Activated gamma-delta T cell treated with anti-CD3 and anti-CD28 coated beads, Interleukin-2, amount 50 U/mL, for 16 hours (primary cell): ENCODE data around the gene KLHL17.

Experiments used
- DNase-seq: peaks from one replicate; pipeline ENCODE4 v3.0.0-alpha.2; 2020; ENCODE audit warnings: low read depth

The KLHL17 gene

GRCh38 chr1:923131-923990 lies 37.0 kb upstream of the KLHL17 start, which contains the start of gene SAMD11:
Gene SAMD11, plus strand, starts transcription at chr1:923923. Its CDS starts 509 bp downstream, at chr1:924432.
- no peak for DNase-seq

DNA sequence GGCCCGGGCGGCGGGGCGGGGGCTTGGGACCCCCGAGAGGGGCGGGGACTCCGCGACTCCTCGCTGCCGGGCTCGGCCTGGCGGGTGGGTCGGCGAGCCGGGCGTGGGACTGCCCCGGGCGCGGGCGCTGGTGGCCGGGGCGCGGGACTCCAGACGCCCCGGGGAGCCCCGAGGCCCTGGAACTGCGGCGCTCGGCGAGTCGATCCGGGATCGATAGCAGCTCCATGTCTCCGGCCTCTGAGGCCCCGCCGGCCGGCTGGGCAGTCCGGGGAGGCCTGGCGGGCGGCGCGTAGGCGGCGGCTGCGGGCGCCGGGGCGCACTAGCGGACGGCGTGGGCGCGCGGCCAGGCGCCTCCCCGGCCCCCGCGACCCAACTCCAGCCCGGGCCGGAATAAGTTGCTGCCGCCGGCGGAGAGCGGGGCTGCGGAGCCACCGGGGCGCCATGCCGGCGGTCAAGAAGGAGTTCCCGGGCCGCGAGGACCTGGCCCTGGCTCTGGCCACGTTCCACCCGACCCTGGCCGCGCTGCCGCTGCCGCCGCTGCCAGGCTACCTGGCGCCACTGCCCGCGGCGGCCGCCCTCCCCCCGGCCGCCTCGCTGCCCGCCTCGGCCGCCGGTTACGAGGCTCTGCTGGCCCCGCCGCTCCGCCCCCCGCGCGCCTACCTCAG lies 36.3 kb upstream of the KLHL17 start:
- DNase-seq = no peak

DNA sequence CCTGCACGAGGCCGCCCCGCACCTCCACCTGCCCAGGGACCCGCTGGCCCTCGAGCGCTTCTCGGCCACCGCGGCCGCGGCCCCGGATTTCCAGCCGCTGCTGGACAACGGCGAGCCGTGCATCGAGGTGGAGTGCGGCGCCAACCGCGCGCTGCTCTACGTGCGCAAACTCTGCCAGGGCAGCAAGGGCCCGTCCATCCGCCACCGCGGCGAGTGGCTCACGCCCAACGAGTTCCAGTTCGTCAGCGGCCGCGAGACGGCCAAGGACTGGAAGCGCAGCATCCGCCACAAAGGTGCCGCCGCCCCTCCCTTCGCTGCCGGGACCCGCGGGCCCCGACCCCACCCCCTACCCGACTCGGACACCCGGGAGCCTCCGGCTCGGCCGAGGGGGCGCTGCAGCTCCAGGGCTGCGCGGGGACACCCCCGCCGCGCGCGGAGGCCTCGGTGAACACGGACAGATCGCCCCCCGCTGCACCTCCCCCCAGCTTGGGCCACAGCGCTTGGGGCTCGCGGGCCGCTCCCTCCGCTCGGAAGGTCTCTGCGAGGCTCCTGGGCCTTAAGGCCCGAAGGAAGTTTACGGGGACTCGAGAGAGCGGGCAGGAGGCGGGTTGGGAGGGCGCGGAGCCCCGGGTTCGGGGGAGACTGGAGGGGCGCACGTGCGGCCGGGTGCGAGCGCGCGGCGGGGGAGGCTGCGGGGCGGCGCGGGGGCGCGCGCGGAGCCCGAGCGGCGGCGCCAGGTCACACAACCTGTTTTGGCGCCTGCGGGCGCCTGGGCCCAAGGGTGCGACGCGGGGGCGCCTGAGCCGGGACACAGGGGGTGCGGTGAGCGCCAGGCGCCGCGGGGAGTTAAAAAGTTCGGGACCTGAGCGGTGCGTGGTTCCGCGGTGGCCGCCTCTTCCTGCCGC lies 35.5 kb upstream of the KLHL17 start:
- no peak for DNase-seq

DNA sequence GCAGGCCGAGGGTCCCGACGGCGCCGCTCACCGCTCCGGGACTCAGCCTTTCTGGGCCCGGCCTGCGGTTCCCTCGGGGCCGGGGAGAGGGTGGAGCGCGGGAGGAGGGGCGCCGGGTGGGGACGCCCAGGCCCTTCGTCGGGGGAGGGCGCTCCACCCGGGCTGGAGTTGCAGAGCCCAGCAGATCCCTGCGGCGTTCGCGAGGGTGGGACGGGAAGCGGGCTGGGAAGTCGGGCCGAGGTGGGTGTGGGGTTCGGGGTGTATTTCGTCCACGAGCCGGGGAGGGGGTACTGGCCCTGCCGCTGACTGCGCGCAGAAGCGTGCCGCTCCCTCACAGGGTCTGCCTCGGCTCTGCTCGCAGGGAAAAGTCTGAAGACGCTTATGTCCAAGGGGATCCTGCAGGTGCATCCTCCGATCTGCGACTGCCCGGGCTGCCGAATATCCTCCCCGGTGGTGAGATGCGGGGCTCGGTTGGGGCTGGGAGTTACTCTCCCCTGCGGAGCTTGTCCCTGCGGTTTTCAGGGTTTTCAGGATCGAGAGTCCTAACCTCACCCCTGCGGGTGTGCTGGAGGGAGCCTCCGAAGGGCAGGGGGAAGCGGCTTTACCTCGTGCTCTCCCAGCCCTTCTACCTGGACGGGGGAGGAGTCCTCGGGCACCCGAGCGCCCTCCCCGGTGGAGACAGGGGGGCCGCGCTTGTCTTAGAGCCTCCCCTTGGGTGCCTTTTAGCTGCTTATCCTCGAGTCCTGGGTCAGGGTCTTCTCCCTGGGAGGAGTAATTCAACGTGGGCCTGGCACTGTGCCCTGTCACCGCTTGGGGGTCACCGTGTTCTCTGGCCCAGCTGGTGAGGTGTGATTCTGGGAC lies 34.6 kb upstream of the KLHL17 start:
- no peak for DNase-seq

DNA sequence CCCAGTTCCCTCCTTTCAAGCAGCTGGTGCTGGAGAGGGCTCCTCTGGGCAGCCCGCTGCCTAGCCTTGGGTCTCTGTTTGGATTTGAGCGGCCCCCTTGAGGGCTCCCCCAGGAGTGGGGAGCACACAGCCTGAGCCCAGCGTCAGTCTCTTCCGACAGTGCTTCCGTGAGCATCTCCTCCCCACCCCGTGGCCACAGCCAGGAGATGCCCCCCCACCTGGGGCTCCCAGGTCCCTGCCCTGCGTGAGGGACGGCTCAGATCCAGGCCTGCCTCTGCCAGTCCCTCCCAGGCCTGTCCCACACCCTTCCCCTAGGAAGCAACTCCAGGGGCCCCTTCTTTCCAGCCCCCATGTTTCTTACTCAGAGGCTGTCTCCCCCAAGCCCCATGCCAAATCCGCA lies 33.1 kb upstream of the KLHL17 start:
- DNase-seq = no peak

GRCh38 chr1:927748-928147 lies 32.6 kb upstream of the KLHL17 start:
- DNase-seq = no peak

GRCh38 chr1:928825-929661 lies 31.3 kb upstream of the KLHL17 start:
- no peak for DNase-seq

DNA sequence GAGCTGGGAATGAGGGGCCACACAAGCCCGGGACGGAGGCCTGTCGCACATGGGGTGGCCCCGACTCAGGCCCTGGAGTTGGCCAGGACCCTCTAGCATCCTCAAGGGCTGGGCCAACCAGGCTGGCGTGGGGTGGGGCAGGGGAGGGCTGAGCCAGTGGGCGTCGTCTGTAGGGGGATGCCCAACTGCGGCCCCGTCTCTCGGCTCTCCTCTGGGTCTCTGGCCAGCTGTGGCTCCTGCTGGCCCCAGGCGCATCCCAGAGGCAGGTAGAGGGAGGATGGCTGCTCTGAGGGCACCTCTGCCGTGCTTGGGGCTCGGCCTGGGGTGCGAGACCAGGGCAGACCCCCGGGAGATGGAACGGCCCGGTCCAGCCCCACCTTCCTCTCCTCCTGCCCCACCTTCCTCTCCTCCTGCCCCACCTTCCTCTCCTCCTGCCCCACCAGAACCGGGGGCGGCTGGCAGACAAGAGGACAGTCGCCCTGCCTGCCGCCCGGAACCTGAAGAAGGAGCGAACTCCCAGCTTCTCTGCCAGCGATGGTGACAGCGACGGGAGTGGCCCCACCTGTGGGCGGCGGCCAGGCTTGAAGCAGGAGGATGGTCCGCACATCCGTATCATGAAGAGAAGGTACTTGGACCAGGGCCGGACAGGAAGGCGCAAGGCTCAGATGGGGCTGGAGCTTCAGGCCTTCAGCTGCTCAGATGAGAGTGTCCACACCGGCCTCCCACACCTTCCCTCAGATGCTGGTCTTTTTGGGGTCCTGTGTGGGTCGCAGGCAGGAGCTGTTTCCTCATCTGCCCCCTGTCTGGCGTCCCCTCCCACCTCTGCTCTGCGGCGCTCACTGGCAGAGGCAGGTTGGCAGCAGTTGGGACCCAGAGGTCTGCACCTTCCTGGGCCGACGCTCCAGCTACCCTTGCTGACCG lies 30.4 kb upstream of the KLHL17 start:
- DNase-seq = no peak

DNA sequence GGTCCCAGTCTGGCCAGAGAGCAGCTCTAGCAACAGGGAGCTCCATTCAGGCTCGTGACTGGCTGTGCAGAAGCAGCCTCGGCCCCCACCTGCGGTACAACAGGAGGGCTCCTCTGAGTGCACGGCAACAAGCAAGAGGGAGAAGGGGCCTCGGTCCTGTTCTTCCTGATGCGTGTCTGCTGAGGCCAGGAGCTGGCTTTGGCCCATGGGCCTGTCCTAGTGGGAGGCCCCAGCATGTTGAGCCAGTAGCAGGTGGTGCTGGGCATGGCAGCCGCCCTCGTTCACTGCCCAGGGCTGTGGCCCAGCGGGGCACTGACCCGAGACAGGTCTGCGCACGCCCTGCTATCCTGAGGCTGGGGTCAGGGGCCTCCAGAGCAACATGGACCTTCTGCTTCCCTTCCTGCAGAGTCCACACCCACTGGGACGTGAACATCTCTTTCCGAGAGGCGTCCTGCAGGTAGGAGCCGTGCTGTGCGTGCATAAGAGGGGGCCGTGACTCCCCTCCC lies 29.7 kb upstream of the KLHL17 start:
- DNase-seq = no peak

DNA sequence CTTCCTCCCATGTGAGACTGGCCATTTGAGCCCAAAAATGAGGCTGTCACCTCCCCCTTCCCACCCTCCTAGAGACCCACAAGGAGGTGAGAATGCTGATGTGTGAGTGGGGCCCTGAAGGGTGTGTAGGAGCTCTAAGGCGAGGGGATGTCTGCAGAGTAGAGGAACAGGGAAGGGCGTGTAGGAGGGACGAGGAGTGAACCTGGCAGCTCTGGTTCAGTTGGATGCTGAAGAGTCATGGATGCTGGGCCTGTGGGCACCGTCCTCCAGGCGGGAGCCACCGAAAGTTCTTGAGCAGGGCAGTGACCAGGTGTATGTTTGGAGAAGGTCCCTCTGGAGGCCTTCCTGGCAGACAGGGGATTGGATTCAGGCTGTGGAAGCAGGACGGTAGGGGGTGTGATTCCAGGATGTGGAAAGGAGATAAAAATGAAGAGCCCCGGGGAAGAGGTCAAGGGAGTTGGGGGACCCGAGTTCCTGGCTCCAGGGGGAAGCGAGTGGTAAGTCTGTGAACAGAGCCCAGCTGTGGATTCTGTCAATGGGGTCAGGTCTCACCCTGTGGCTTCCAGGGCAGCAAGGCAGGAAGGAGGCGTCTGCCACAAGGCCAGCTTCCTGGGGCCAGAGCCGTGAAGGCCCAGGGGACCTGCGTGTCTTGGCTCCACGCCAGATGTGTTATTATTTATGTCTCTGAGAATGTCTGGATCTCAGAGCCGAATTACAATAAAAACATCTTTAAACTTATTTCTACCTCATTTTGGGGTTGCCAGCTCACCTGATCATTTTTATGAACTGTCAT lies 28.8 kb upstream of the KLHL17 start:
- no peak for DNase-seq

GRCh38 chr1:932173-932510 lies 28.2 kb upstream of the KLHL17 start:
- DNase-seq = no peak

DNA sequence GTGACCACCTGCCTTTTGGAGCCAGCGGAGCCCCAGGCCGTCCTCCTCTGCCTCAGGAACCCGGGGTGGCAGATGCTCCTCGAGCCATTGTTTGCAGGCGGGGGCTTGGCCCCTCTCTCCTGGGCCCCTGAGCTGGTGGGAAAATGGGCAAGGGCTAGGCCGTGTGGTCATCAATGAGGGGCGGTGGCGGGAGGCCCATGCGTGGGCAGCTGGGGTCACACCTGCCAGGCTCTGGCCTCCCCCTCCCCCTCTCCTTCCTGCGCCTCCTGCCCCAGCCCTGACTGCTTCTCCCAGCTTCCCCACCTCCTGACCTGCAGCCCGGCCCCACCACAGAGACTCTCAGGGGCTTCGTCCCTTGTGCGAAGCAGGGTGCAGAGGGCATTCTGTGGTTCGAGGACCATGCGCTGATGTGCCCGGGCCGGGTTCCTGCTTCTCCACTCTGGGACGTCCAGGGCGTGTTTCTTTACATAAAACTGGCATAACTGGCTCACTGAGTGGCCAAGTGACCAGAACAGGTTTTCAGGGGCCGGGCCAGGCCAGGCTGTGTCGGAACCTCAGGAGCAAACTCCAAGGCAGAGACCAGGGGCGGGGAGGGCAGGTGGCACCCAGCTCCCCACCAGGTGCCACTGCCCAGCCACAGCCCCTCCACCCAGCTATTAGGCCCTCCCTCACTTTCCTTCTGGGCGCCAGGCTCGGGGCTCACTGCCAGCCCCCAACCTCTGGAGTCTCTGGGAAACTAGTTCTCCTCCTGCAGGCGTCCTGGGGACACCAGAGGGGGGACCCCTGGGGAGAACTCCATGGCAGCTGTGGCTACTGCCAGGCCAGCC lies 27.4 kb upstream of the KLHL17 start:
- DNase-seq = no peak

DNA sequence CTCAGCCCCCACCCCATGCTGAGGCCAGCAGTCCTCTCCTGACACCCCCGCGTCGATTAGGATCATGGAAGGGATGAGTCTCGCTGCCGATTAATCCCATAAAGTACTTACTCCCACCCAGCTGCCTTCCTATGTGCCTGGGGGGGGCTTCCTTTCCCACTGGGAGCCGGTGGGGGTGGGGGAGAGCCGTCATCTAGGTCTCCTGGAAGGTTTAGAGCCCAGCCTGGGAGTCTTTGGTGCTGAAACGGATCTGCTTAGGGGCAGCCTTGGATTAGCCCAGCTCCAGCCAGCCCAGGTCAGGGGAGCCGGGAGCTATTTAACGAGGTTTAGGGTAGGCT lies 26.8 kb upstream of the KLHL17 start:
- DNase-seq = no peak

GRCh38 chr1:934991-935750 lies 25.2 kb upstream of the KLHL17 start:
- DNase-seq = no peak

DNA sequence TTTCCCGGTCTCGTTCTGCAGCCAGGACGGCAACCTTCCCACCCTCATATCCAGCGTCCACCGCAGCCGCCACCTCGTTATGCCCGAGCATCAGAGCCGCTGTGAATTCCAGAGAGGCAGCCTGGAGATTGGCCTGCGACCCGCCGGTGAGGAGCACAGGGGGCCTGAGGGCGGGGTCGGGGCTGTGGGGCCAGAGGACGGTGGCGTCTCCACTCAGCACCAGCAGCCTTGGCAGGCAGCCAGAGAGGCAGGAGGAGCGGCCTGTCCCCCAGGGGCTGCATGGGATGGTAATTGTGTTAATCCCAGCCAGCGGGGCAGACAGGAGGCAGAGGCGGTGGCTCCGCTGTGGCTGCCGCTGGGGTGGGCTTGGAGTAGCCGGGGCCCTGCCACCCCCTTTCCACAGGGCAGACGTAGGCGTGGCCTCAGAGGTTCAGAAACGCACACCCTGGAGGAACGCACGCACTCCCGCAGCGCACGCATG lies 24.6 kb upstream of the KLHL17 start:
- no peak for DNase-seq

DNA sequence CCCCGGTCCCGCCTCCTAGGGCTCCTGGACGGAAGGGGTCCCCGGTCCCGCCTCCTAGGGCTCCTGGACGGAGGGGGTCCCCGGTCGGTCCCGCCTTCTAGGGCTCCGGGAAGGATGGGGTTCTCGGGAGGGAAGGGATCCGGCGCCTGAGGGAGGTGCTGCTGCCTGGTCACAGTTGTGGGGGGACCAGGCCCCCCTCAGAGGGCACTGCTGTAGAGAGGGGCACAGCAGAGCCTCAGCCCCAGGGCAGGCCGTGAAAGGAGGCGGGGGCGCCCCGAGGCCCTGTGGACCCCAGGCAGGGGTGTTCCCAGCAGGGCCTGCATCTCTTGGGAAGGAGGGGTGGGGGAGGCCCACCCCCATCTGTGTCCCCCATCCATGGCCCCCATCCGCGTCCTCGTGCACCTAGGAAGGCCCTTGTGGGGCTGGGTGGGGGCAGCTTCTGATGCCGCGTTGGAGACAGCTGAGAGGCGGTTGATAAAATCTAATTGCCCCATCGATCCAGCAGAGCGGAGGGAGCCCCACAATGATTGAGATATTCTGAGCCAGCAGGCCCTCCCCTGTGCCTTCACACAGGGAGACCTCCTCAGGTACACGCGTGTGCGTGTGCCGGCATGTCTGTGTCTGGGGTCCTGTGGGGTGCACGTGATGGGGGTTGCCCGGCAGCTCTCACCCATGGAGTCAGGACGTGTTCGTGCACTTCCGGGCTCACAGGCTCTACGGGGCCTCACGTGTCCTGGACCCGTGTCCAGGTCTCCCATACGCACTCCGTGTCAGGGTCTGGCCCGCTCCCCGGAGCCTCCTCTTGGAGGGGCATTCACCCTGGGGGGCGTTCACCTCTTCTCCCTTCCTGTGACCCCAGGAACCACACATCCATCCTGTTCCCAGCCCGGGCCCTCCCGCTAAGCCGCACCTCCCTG lies 23.8 kb upstream of the KLHL17 start:
- no peak for DNase-seq
